Left ventricle myocardium inferior (tissue), 1 donor: Measurements from ENCODE around the gene RHBDD3. TPM values are rescaled to one million over a fixed set of nuclear protein-coding genes. Genes with fewer than 3 reads are reported as not detected.
"Not testable (repeated sequence)": the region's sequence is repeated elsewhere in the genome, so short reads cannot be mapped to it uniquely, and the experiment has no call there.

ENCODE experiments used
- DNase-seq: peaks from one replicate; pipeline ENCODE4 v3.0.0-alpha.2; 2020
- H3K27ac ChIP-seq: fragments of 200-600 bp; replicated peaks from 2 replicates; pipeline ENCODE4 v1.8.0; 2021
- H3K27me3 ChIP-seq: fragments of 200-600 bp; 2 replicates; pipeline ENCODE4 v1.8.0; 2021; ENCODE audit warnings: low read depth
- H3K36me3 ChIP-seq: fragments of 200-600 bp; 2 replicates; pipeline ENCODE4 v1.8.0; 2021
- H3K4me1 ChIP-seq: fragments of 200-600 bp; 2 replicates; pipeline ENCODE4 v1.8.0; 2021
- H3K4me3 ChIP-seq: fragments of 200-600 bp; 2 replicates; pipeline ENCODE4 v1.8.0; 2021; ENCODE audit warnings: mild to moderate bottlenecking, moderate library complexity
- H3K9me3 ChIP-seq: fragments of 200-600 bp; replicated peaks from 2 replicates; pipeline ENCODE4 v1.8.0; 2021
- CTCF ChIP-seq: fragments of 200-600 bp; IDR thresholded peaks from 2 replicates; pipeline ENCODE4 v1.8.0; 2021; ENCODE audit warnings: antibody characterized with exemption, mild to moderate bottlenecking, borderline replicate concordance
- intact Hi-C: fragments of 100-400 bp; cut with micrococcal nuclease; formaldehyde crosslinking; loops from one replicate; pipeline ENCODE4 v1.11.0; 2022
- total RNA-seq: library from RNA; stranded (reverse); fragmentation: NEBNext Ultra II Directional; extraction: Animal tissue kit (Norgen Biotek cat#: 25700); gene quantifications from one replicate; pipeline ENCODE4 v1.2.1, GENCODE V29; 2021
- donor health status: DM: no; HTN: yes; CAD: no; lungs with severe emphysema.

Gene RHBDD3
- total RNA-seq, 1 donor from 2014 or later, result 15.0 TPM

- TF ChIP-seq CTCF, result no peak
- H3K4me3 ChIP-seq, result no peak overlapping the region
- no peak for DNase-seq
- no peaks in the 10 kb centered on the region for H3K4me1 ChIP-seq
- no peaks in the 10 kb centered on the region for H3K27me3 ChIP-seq
- H3K27ac ChIP-seq, result no peak overlapping the region
- no peaks in the 10 kb centered on the region for H3K36me3 ChIP-seq
- no peaks in the 10 kb centered on the region for H3K9me3 ChIP-seq
- intact Hi-C loops, result no loop called here
These were observed 14.1 kb downstream of the RHBDD3 start for GRCh38 chr22:29253561-29254285.

GRCh38 chr22:29251981-29252911, 15.5 kb downstream of the RHBDD3 start:
- Histone ChIP-seq H3K4me3 (no peak overlapping the region), H3K27me3 (no peaks in the 10 kb centered on the region), H3K4me1 (no peaks in the 10 kb centered on the region), H3K27ac (no peak overlapping the region), H3K9me3 (no peaks in the 10 kb centered on the region), H3K36me3 (no peaks in the 10 kb centered on the region)
- intact Hi-C loops, result no loop called here
- no peak for TF ChIP-seq CTCF
- DNase-seq, result no peak

GRCh38 chr22:29251265-29251664, 16.5 kb downstream of the RHBDD3 start:
- intact Hi-C loops, result no loop called here
- H3K4me3 ChIP-seq, result no peak overlapping the region
- H3K27ac ChIP-seq, result no peak overlapping the region
- no peaks in the 10 kb centered on the region for H3K4me1 ChIP-seq
- no peaks in the 10 kb centered on the region for H3K27me3 ChIP-seq
- no peaks in the 10 kb centered on the region for H3K36me3 ChIP-seq
- DNase-seq, result no peak
- H3K9me3 ChIP-seq, result no peaks in the 10 kb centered on the region
- TF ChIP-seq CTCF, result no peak

GRCh38 chr22:29247891-29248290, 19.9 kb downstream of the RHBDD3 start:
- H3K4me1 ChIP-seq, H3K27me3 ChIP-seq, H3K36me3 ChIP-seq, DNase-seq, H3K9me3 ChIP-seq, H3K27ac ChIP-seq, H3K4me3 ChIP-seq: not testable (repeated sequence)
- intact Hi-C loops, result loop anchor here (5.0 to 10.0 kb wide), 2 partner anchors 96 to 393 kb away; no protein-coding TSS in a partner anchor

GRCh38 chr22:29245626-29246385, 22.0 kb downstream of the RHBDD3 start:
- Histone ChIP-seq H3K9me3 (peaks cover 17% of the 10 kb centered on the region), H3K4me1 (no peaks in the 10 kb centered on the region), H3K27me3 (no peaks in the 10 kb centered on the region), H3K36me3 (no peaks in the 10 kb centered on the region), H3K27ac (no peak overlapping the region), H3K4me3 (no peak overlapping the region)
- peak; percentile 66 for DNase-seq
- TF ChIP-seq CTCF, result peak; percentile 99
- intact Hi-C loops, result loop anchor here (5.0 to 10.0 kb wide), 2 partner anchors 94 to 391 kb away; no protein-coding TSS in a partner anchor
